ENCODE results near the gene TMEM135. TPM values are rescaled to one million over a fixed set of nuclear protein-coding genes. Genes with fewer than 3 reads are reported as not detected.

The TMEM135 gene
- total RNA-seq, 4 donors from 2014 or later: 51.3 to 73.8 (median 52.4) TPM

- TF ChIP-seq, protein P1, sequence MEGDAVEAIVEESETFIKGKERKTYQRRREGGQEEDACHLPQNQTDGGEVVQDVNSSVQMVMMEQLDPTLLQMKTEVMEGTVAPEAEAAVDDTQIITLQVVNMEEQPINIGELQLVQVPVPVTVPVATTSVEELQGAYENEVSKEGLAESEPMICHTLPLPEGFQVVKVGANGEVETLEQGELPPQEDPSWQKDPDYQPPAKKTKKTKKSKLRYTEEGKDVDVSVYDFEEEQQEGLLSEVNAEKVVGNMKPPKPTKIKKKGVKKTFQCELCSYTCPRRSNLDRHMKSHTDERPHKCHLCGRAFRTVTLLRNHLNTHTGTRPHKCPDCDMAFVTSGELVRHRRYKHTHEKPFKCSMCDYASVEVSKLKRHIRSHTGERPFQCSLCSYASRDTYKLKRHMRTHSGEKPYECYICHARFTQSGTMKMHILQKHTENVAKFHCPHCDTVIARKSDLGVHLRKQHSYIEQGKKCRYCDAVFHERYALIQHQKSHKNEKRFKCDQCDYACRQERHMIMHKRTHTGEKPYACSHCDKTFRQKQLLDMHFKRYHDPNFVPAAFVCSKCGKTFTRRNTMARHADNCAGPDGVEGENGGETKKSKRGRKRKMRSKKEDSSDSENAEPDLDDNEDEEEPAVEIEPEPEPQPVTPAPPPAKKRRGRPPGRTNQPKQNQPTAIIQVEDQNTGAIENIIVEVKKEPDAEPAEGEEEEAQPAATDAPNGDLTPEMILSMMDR (IDR thresholded peaks at IDR 0.05; ENCODE audit: low read depth): no peak
These were observed 320.7 kb downstream of the TMEM135 start for GRCh38 chr11:87358461-87358860.

DNA sequence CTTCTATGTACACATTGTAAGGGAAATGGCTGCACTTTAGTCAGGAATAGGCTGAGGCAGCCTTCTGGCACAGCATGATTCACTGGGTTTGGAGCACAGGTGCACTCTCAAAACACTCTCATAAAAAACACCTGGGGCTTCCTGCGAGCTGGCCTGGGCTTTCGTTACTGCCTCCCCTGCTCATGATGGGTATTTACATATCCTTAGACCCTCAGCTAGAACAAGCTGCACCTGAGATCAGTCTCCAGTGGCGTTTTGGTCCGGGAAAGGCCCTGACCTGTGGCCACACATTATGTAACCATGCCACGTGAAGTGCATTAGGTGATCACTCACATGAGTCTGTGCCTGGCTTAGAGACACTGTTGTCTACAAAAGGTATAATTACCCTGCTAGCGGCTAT is 321.7 kb downstream of the TMEM135 start:
- TF ChIP-seq, protein P1 (IDR thresholded peaks at IDR 0.05; ENCODE audit: low read depth): no peak

DNA sequence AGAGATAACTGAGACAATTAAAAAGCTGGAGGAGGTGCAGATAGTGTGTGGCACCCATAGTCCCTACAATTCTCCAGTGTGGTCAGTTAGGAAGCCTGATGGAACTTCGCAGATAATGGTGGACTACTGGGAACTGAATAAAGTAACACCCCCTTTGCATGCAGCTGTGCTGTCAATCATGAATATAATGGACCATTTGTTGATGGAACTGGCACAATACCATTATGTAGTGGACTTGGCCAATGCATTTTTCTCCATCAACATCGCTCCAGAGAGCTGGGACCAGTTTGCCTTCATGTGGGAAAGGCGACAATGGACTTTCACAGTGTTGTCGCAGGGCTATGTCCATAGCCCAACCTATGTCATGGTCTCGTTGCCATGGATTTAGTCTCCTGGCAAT is 324.2 kb downstream of the TMEM135 start:
- TF ChIP-seq, protein P1 (IDR thresholded peaks at IDR 0.05; ENCODE audit: low read depth): no peak

- TF ChIP-seq, protein P1 (IDR thresholded peaks at IDR 0.05; ENCODE audit: low read depth): no peak
These were observed 328.6 kb downstream of the TMEM135 start for GRCh38 chr11:87366346-87366745.

GRCh38 chr11:87366763-87367405 is 329.1 kb downstream of the TMEM135 start:
- TF ChIP-seq, protein P1 (IDR thresholded peaks at IDR 0.05; ENCODE audit: low read depth): no peak

GRCh38 chr11:87368151-87368550 is 330.4 kb downstream of the TMEM135 start:
- TF ChIP-seq, protein P1 (IDR thresholded peaks at IDR 0.05; ENCODE audit: low read depth): no peak

DNA sequence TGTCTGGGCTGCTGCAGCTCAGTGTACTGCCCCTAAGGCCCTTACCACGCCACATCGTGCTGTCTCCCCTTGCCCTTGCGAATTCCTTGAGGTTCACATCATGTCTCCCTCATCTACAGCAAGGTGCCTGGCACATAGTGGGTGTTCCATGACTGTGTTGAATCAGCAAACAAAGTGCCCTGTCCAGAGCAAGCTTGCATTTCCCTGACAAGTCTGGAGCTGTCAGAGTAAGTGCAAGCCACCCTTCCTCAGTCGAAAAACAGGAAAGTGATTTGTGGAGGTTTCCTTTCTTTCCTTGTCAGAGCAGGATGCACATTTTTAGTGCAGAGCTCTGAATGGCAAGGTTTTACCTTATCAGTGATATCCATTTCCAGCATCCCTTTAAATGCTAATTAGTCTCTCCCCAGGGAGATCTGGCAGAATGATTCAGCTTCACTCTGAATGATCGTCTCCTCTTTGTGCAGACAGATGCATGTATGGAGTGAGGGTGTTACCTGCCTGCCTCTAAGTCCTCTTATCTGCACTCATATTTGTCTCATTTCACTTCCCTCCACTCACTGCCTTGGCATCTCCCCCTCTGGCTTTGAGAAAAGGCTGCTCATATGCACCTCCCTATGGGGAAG is 331.2 kb downstream of the TMEM135 start:
- TF ChIP-seq, protein P1 (IDR thresholded peaks at IDR 0.05; ENCODE audit: low read depth): no peak
